SU-DHL-6 (cell line): ENCODE measurements around the gene ARG1.

Source experiments
- H2AFZ ChIP-seq: fragments of 200-600 bp; sonication (generic); 2 replicates; pipeline ENCODE4 v1.6.1; 2014; ENCODE audit warnings: low read depth, mild to moderate bottlenecking, moderate library complexity, mixed read lengths, antibody characterized with exemption, low read length; ENCODE audit not compliant: severe bottlenecking
- H3F3A ChIP-seq: fragments of 200-600 bp; shearing (Covaris generic); 2 replicates; pipeline ENCODE4 v1.6.0; 2016; ENCODE audit warnings: antibody characterized with exemption, mild to moderate bottlenecking; ENCODE audit not compliant: insufficient read depth
- H3K27ac ChIP-seq: fragments of 200-600 bp; sonication (generic); 2 replicates; pipeline ENCODE4 v1.5.1; 2016; ENCODE audit warnings: low read depth, mild to moderate bottlenecking, low read length, moderate library complexity, mixed read lengths
- H3K27me3 ChIP-seq: fragments of 200-600 bp; sonication (generic), shearing (Covaris generic); 2 replicates; pipeline ENCODE4 v1.6.0; 2014; ENCODE audit warnings: mild to moderate bottlenecking, low read length
- H3K36me3 ChIP-seq: fragments of 200-600 bp; sonication (generic); 2 replicates; pipeline ENCODE4 v1.6.1; 2014; ENCODE audit warnings: mild to moderate bottlenecking, low read length, mixed read lengths
- H3K4me2 ChIP-seq: fragments of 300-600, 200-600 bp; shearing (Covaris generic), sonication (generic); 2 replicates; pipeline ENCODE4 v1.6.0; 2014; ENCODE audit warnings: low read length, low read depth, mild to moderate bottlenecking; ENCODE audit not compliant: poor library complexity, severe bottlenecking
- H3K4me3 ChIP-seq: fragments of 200-600 bp; sonication (generic); 2 replicates; pipeline ENCODE4 v1.5.1; 2014; ENCODE audit warnings: antibody characterized with exemption, low read length, mild to moderate bottlenecking, mixed read lengths; ENCODE audit not compliant: insufficient read depth, poor library complexity, severe bottlenecking
- H3K79me2 ChIP-seq: fragments of 200-600 bp; sonication (generic); 2 replicates; pipeline ENCODE4 v1.6.1; 2014; ENCODE audit warnings: mild to moderate bottlenecking, low read length, moderate library complexity; ENCODE audit not compliant: insufficient read depth
- H3K9ac ChIP-seq: fragments of 200-600 bp; sonication (generic); 2 replicates; pipeline ENCODE4 v1.7.0; 2014; ENCODE audit warnings: mild to moderate bottlenecking, low read length
- H3K9me2 ChIP-seq: fragments of 200-600 bp; sonication (generic); replicated peaks from 2 replicates; pipeline ENCODE4 v1.6.1; 2014; ENCODE audit warnings: low read length; ENCODE audit not compliant: insufficient read depth
- H3K9me3 ChIP-seq: fragments of 200-600 bp; sonication (generic); 2 replicates; pipeline ENCODE4 v1.6.1; 2014; ENCODE audit warnings: low read length, mixed read lengths; ENCODE audit not compliant: insufficient read depth
- H4K20me1 ChIP-seq: fragments of 200-600 bp; sonication (generic); 2 replicates; pipeline ENCODE4 v1.6.1; 2014; ENCODE audit warnings: low read depth, mild to moderate bottlenecking, antibody characterized with exemption, low read length, moderate library complexity, mixed read lengths
- CTCF ChIP-seq: fragments of 200-600 bp; sonication (generic); IDR thresholded peaks from one replicate; pipeline ENCODE4 v1.5.1; 2017; ENCODE audit warnings: antibody characterized with exemption, mild to moderate bottlenecking, low read length, moderate library complexity; ENCODE audit not compliant: insufficient read depth, poor library complexity, severe bottlenecking
- EZH2phosphoT487 ChIP-seq: fragments of 200-600 bp; sonication (generic), shearing (Covaris generic); conservative IDR thresholded peaks from 2 replicates; pipeline ENCODE4 v1.6.1; 2018; ENCODE audit warnings: mild to moderate bottlenecking, antibody characterized with exemption, low read length, moderate library complexity, mixed read lengths

Gene ARG1

GRCh38 chr6:131586543-131586942 is 13.5 kb downstream of the ARG1 start:
- no peaks in the 10 kb centered on the region for H4K20me1 ChIP-seq
- H3K27me3 ChIP-seq: no peaks in the 10 kb centered on the region
- no peaks in the 10 kb centered on the region for H3K79me2 ChIP-seq
- H3K36me3 ChIP-seq: peaks cover 47% of the 10 kb centered on the region
- peaks cover 6% of the 10 kb centered on the region; the same call in 1 of the 2 replicates for H3F3A ChIP-seq
- H3K9me2 ChIP-seq: no peaks in the 10 kb centered on the region
- no peak overlapping the region for H3K27ac ChIP-seq
- H3K4me3 ChIP-seq: no peak overlapping the region
- H3K9me3 ChIP-seq: no peaks in the 10 kb centered on the region
- no peak overlapping the region for H3K4me2 ChIP-seq
- TF ChIP-seq CTCF: no peak
- TF ChIP-seq EZH2phosphoT487: no peak
- no peak overlapping the region for H3K9ac ChIP-seq
- no peak overlapping the region for H2AFZ ChIP-seq

GRCh38 chr6:131587909-131588308 is 14.9 kb downstream of the ARG1 start:
- Histone ChIP-seq H3F3A (peaks cover 6% of the 10 kb centered on the region; the same call in 1 of the 2 replicates), H3K79me2 (no peaks in the 10 kb centered on the region), H3K27me3 (no peaks in the 10 kb centered on the region), H3K27ac (no peak overlapping the region), H3K9ac (no peak overlapping the region), H3K9me2 (no peaks in the 10 kb centered on the region), H2AFZ (no peak overlapping the region), H4K20me1 (no peaks in the 10 kb centered on the region), H3K9me3 (no peaks in the 10 kb centered on the region), H3K4me3 (no peak overlapping the region), H3K4me2 (no peak overlapping the region), H3K36me3 (peaks cover 58% of the 10 kb centered on the region)
- no peak for TF ChIP-seq CTCF
- TF ChIP-seq EZH2phosphoT487: no peak

- H3K9me3 ChIP-seq: no peaks in the 10 kb centered on the region
- H3K36me3 ChIP-seq: peaks cover 55% of the 10 kb centered on the region
- no peaks in the 10 kb centered on the region for H3K9me2 ChIP-seq
- H3K27ac ChIP-seq: no peak overlapping the region
- H3K79me2 ChIP-seq: no peaks in the 10 kb centered on the region
- H4K20me1 ChIP-seq: no peaks in the 10 kb centered on the region
- H3K4me3 ChIP-seq: no peak overlapping the region
- no peaks in the 10 kb centered on the region for H3K27me3 ChIP-seq
- no peak overlapping the region for H3K9ac ChIP-seq
- H3F3A ChIP-seq: peaks cover 6% of the 10 kb centered on the region; the same call in 1 of the 2 replicates
- no peak overlapping the region for H2AFZ ChIP-seq
- no peak overlapping the region for H3K4me2 ChIP-seq
- TF ChIP-seq CTCF (no peak), EZH2phosphoT487 (no peak)
Measured at GRCh38 chr6:131588643-131589042, 15.6 kb downstream of the ARG1 start.

GRCh38 chr6:131592935-131593334 is 19.9 kb downstream of the ARG1 start:
- Histone ChIP-seq H2AFZ (no peak overlapping the region), H3K9ac (no peak overlapping the region), H3K9me2 (no peaks in the 10 kb centered on the region), H4K20me1 (no peaks in the 10 kb centered on the region), H3K79me2 (no peaks in the 10 kb centered on the region), H3K9me3 (no peaks in the 10 kb centered on the region), H3K27ac (no peak overlapping the region), H3K36me3 (peaks cover 47% of the 10 kb centered on the region), H3K4me2 (no peak overlapping the region), H3K27me3 (no peaks in the 10 kb centered on the region), H3F3A (no peaks in the 10 kb centered on the region), H3K4me3 (no peak overlapping the region)
- TF ChIP-seq EZH2phosphoT487 (no peak), CTCF (no peak)
